ENCODE measurements around the gene GBA2. TPM values are rescaled to one million over a fixed set of nuclear protein-coding genes. Genes with fewer than 3 reads are reported as not detected.

The GBA2 gene
- polyA plus RNA-seq, 1 of the 3 experiments (the other 2 are of a cell fraction): 71.5 TPM

DNA sequence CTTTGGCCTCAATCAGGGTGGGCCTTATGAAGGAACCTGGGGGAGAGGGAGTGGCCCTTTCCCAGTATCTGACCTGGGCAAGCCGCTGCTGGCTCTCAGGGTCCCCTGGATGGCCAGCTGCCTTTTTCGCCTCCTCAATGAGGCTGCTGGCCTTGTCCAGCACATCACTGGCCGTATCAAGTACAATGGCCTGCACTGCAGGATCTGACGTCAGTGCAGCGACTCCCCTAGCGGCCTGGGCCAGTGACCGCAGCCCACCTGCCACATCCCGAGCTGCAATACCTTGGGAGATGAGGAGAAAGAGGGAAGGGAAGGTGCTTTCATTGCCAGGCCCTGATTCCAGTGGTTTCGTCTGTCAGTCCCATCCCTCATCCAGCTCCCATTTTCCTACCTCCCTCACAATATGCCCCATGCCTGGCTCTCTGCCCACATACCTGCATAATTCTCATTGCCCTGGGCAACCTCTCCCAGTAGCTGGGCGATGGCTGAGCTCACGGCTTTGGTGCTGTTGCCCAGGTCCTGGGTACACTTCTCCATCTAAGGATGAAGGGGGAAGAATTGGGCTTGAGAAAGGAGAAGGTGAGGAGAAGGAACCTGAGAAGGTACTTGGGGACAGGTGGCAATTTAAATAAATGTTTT is 36.1 kb downstream of the GBA2 start:
- Histone ChIP-seq H3K4me1 (ENCODE audit: control insufficient read depth in 1 of 2, insufficient read depth in 2 of 2, low read depth in 1 of 2, low read length in 1 of 2) (no peaks in the 10 kb centered on the region), H3K27ac (ENCODE audit: low read depth in 2 of 2, low read length in 1 of 2) (no peak overlapping the region), H3K27me3 (ENCODE audit: insufficient read depth) (no peaks in the 10 kb centered on the region), H3K4me3 (ENCODE audit: low read depth in 2 of 2, low read length in 1 of 2) (no peak overlapping the region), H2AFZ (ENCODE audit: low read depth) (no peak overlapping the region), H3F3A (replicated peaks; ENCODE audit: insufficient read depth) (peaks cover 11% of the 10 kb centered on the region), H3K4me2 (no peak overlapping the region), H3K79me2 (ENCODE audit: insufficient read depth) (no peaks in the 10 kb centered on the region; the same call in 1 of the 2 replicates), H3K9ac (no peak overlapping the region), H3K9me3 (no peaks in the 10 kb centered on the region), H4K20me1 (ENCODE audit: insufficient read depth) (no peaks in the 10 kb centered on the region), H3K36me3 (replicated peaks in 1 of 2; ENCODE audit: control insufficient read depth in 1 of 2, insufficient read depth in 2 of 2, low read length in 1 of 2) (peaks cover 66 to 84% of the 10 kb centered on the region in 2 experiments), H3K9me2 (no peaks in the 10 kb centered on the region)
- no peak for DNase-seq
- TF ChIP-seq TCF12 (IDR thresholded peaks at IDR 0.05) (no peak), YY1 (IDR thresholded peaks at IDR 0.05; ENCODE audit: low read depth) (no peak), NRF1 (IDR thresholded peaks at IDR 0.05; ENCODE audit: low read depth, low read length) (no peak), SIN3A (IDR thresholded peaks at IDR 0.05; ENCODE audit: borderline replicate concordance, low read depth, low read length) (no peak), JUND (IDR thresholded peaks at IDR 0.05) (no peak), RFX5 (IDR thresholded peaks at IDR 0.05; ENCODE audit: low read length) (no peak), FOSL2 (IDR thresholded peaks at IDR 0.05; ENCODE audit: borderline replicate concordance, low read depth) (no peak), GABPA (IDR thresholded peaks at IDR 0.05; ENCODE audit: low read depth) (no peak)
- TF ChIP-seq, protein P1, sequence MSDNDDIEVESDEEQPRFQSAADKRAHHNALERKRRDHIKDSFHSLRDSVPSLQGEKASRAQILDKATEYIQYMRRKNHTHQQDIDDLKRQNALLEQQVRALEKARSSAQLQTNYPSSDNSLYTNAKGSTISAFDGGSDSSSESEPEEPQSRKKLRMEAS (IDR thresholded peaks at IDR 0.05; ENCODE audit: low read depth): no peak
- TF ChIP-seq, protein P2, sequence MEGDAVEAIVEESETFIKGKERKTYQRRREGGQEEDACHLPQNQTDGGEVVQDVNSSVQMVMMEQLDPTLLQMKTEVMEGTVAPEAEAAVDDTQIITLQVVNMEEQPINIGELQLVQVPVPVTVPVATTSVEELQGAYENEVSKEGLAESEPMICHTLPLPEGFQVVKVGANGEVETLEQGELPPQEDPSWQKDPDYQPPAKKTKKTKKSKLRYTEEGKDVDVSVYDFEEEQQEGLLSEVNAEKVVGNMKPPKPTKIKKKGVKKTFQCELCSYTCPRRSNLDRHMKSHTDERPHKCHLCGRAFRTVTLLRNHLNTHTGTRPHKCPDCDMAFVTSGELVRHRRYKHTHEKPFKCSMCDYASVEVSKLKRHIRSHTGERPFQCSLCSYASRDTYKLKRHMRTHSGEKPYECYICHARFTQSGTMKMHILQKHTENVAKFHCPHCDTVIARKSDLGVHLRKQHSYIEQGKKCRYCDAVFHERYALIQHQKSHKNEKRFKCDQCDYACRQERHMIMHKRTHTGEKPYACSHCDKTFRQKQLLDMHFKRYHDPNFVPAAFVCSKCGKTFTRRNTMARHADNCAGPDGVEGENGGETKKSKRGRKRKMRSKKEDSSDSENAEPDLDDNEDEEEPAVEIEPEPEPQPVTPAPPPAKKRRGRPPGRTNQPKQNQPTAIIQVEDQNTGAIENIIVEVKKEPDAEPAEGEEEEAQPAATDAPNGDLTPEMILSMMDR (IDR thresholded peaks at IDR 0.05): no peak
- TF ChIP-seq, protein P3, sequence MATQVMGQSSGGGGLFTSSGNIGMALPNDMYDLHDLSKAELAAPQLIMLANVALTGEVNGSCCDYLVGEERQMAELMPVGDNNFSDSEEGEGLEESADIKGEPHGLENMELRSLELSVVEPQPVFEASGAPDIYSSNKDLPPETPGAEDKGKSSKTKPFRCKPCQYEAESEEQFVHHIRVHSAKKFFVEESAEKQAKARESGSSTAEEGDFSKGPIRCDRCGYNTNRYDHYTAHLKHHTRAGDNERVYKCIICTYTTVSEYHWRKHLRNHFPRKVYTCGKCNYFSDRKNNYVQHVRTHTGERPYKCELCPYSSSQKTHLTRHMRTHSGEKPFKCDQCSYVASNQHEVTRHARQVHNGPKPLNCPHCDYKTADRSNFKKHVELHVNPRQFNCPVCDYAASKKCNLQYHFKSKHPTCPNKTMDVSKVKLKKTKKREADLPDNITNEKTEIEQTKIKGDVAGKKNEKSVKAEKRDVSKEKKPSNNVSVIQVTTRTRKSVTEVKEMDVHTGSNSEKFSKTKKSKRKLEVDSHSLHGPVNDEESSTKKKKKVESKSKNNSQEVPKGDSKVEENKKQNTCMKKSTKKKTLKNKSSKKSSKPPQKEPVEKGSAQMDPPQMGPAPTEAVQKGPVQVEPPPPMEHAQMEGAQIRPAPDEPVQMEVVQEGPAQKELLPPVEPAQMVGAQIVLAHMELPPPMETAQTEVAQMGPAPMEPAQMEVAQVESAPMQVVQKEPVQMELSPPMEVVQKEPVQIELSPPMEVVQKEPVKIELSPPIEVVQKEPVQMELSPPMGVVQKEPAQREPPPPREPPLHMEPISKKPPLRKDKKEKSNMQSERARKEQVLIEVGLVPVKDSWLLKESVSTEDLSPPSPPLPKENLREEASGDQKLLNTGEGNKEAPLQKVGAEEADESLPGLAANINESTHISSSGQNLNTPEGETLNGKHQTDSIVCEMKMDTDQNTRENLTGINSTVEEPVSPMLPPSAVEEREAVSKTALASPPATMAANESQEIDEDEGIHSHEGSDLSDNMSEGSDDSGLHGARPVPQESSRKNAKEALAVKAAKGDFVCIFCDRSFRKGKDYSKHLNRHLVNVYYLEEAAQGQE (IDR thresholded peaks at IDR 0.05; ENCODE audit: low read depth, low read length): no peak
- TF ChIP-seq, protein P4, sequence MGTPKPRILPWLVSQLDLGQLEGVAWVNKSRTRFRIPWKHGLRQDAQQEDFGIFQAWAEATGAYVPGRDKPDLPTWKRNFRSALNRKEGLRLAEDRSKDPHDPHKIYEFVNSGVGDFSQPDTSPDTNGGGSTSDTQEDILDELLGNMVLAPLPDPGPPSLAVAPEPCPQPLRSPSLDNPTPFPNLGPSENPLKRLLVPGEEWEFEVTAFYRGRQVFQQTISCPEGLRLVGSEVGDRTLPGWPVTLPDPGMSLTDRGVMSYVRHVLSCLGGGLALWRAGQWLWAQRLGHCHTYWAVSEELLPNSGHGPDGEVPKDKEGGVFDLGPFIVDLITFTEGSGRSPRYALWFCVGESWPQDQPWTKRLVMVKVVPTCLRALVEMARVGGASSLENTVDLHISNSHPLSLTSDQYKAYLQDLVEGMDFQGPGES (IDR thresholded peaks at IDR 0.05; ENCODE audit: low read depth, low read length): no peak
- TF ChIP-seq, protein P5, sequence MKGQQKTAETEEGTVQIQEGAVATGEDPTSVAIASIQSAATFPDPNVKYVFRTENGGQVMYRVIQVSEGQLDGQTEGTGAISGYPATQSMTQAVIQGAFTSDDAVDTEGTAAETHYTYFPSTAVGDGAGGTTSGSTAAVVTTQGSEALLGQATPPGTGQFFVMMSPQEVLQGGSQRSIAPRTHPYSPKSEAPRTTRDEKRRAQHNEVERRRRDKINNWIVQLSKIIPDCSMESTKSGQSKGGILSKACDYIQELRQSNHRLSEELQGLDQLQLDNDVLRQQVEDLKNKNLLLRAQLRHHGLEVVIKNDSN (IDR thresholded peaks at IDR 0.05; ENCODE audit: borderline replicate concordance, low read depth): no peak
- ChIA-PET CTCF (interaction anchor here (0.7 to 19.9 kb wide), 5 partner anchors 17 to 113 kb away, joined by 3 to 183 read pairs (median 4); partner anchors contain the start of genes CCDC107, CREB3, RMRP and TLN1), POLR2A (interaction anchor here (0.8 to 1.1 kb wide), 2 partner anchors 16 to 21 kb away, joined by 3 read pairs; no protein-coding TSS in a partner anchor)
- 96% methylated on average over 10 of the region's 11 CpGs for WGBS (ENCODE audit: low lambda C conversion rate)

Measured in SK-N-SH (cell line).